Neural crest cell (in vitro differentiated cells): ENCODE data around the gene ZNF576. TPM values are rescaled to one million over a fixed set of nuclear protein-coding genes. Genes with fewer than 3 reads are reported as not detected.
A peak's percentile ranks its signal among the peaks of the same experiment; 100 is the strongest.

Experiments
- DNase-seq: peaks from one replicate; pipeline ENCODE4 v3.0.0; 2021; ENCODE audit warnings: low read depth, mixed read lengths, low spot score
- H3K27ac Mint-ChIP-seq: one replicate; pipeline ENCODE4 v1.8.0; 2021; ENCODE audit warnings: mild to moderate bottlenecking, mixed read lengths; ENCODE audit not compliant: unreplicated experiment
- H3K27me3 Mint-ChIP-seq: 2 replicates; pipeline ENCODE4 v1.8.0; 2021; ENCODE audit warnings: low read depth, mild to moderate bottlenecking, mixed read lengths
- H3K36me3 Mint-ChIP-seq: 2 replicates; pipeline ENCODE4 v1.8.0; 2021; ENCODE audit warnings: low read depth, mild to moderate bottlenecking, mixed read lengths
- H3K4me1 Mint-ChIP-seq: 2 replicates; pipeline ENCODE4 v1.8.0; 2021; ENCODE audit warnings: mixed read lengths
- H3K4me3 Mint-ChIP-seq: one replicate; pipeline ENCODE4 v1.8.0; 2021; ENCODE audit warnings: mild to moderate bottlenecking, mixed read lengths
- H3K9me3 Mint-ChIP-seq: 2 replicates; pipeline ENCODE4 v1.8.0; 2021; ENCODE audit warnings: mixed read lengths
- CTCF ChIP-seq: fragments of 200-600 bp; sonication (generic); conservative IDR thresholded peaks from 2 replicates; pipeline ENCODE4 v1.5.0; 2021; ENCODE audit warnings: antibody characterized with exemption, mild to moderate bottlenecking
- total RNA-seq: library from RNA; stranded (reverse); gene quantifications from 2 replicates; pipeline ENCODE4 v1.2.1, GENCODE V29; 2021

The ZNF576 gene
- total RNA-seq, 1 donor from 2014 or later = 18.3 TPM

GRCh38 chr19:43561139-43561970, 35.0 kb upstream of the ZNF576 start:
- TF ChIP-seq CTCF = no peak
- H3K36me3 Mint-ChIP-seq = peaks cover 3% of the 10 kb centered on the region
- no peak overlapping the region for H3K4me3 Mint-ChIP-seq
- DNase-seq = no peak
- no peaks in the 10 kb centered on the region for H3K9me3 Mint-ChIP-seq
- no peaks in the 10 kb centered on the region for H3K27me3 Mint-ChIP-seq
- peak overlapping the region; percentile 12 for H3K27ac Mint-ChIP-seq
- H3K4me1 Mint-ChIP-seq = no peaks in the 10 kb centered on the region

GRCh38 chr19:43562226-43562697, 34.1 kb upstream of the ZNF576 start:
- no peak for DNase-seq
- TF ChIP-seq CTCF = no peak
- no peaks in the 10 kb centered on the region for H3K27me3 Mint-ChIP-seq
- H3K9me3 Mint-ChIP-seq = no peaks in the 10 kb centered on the region
- H3K27ac Mint-ChIP-seq = no peak overlapping the region
- H3K36me3 Mint-ChIP-seq = peaks cover 4% of the 10 kb centered on the region
- no peak overlapping the region for H3K4me3 Mint-ChIP-seq
- H3K4me1 Mint-ChIP-seq = peaks cover 4% of the 10 kb centered on the region

GRCh38 chr19:43562698-43563241, 33.6 kb upstream of the ZNF576 start:
- Mint-ChIP-seq H3K27ac (no peak overlapping the region), H3K27me3 (no peaks in the 10 kb centered on the region), H3K4me1 (peaks cover 4% of the 10 kb centered on the region), H3K9me3 (no peaks in the 10 kb centered on the region), H3K4me3 (no peak overlapping the region), H3K36me3 (peaks cover 4% of the 10 kb centered on the region)
- no peak for TF ChIP-seq CTCF
- DNase-seq = no peak

GRCh38 chr19:43563816-43564457, 32.5 kb upstream of the ZNF576 start:
- H3K4me1 Mint-ChIP-seq = peaks cover 4% of the 10 kb centered on the region
- no peak for DNase-seq
- H3K9me3 Mint-ChIP-seq = no peaks in the 10 kb centered on the region
- peaks cover 4% of the 10 kb centered on the region for H3K36me3 Mint-ChIP-seq
- no peak for TF ChIP-seq CTCF
- peak overlapping the region; percentile 22 for H3K27ac Mint-ChIP-seq
- no peak overlapping the region for H3K4me3 Mint-ChIP-seq
- H3K27me3 Mint-ChIP-seq = no peaks in the 10 kb centered on the region

GRCh38 chr19:43564800-43565199, 31.6 kb upstream of the ZNF576 start:
- Mint-ChIP-seq H3K4me1 (peaks cover 4% of the 10 kb centered on the region), H3K9me3 (no peaks in the 10 kb centered on the region), H3K27ac (no peak overlapping the region), H3K4me3 (no peak overlapping the region), H3K36me3 (peaks cover 4% of the 10 kb centered on the region), H3K27me3 (no peaks in the 10 kb centered on the region)
- no peak for TF ChIP-seq CTCF
- DNase-seq = no peak
